ENCODE data around the gene BANP.
"Not testable (repeated sequence)": the region's sequence is repeated elsewhere in the genome, so short reads cannot be mapped to it uniquely, and the experiment has no call there.

Gene BANP

DNA sequence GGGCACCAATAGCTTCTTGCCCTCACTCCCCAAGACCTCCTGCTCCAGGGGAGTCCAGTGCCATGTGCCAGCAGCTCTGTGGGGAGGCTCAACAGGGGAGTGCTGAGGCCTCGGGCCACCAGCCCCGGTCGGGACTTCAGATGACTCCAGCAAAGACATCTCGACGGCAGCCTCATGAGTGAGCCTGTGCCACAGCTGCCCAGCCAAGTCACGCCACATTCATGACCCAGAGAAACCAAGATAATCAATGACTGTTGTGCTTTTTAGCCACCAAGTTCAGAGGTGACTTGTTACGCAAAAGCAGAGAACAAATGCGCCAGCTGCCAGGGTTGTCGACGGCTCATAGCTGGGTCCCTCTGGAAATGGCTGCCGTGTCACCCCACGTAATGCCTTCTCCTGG, 157.5 kb downstream of the BANP start:
- Histone ChIP-seq H3K36me3 (ENCODE audit: insufficient read depth, low read length) (no peaks in the 10 kb centered on the region), H3K4me1 (ENCODE audit: insufficient read depth, low read length) (no peaks in the 10 kb centered on the region), H3K9me3 (ENCODE audit: insufficient read depth, low read length, severe bottlenecking) (no peaks in the 10 kb centered on the region), H3K79me2 (ENCODE audit: insufficient read depth, low read length) (no peaks in the 10 kb centered on the region), H3K9ac (ENCODE audit: low read depth, low read length) (no peak overlapping the region), H3K27ac (ENCODE audit: low read length) (no peak overlapping the region), H4K20me1 (ENCODE audit: insufficient read depth, low read length) (no peaks in the 10 kb centered on the region), H3K27me3 (ENCODE audit: insufficient read depth, low read length, poor library complexity) (no peaks in the 10 kb centered on the region), H2AFZ (ENCODE audit: low read depth, low read length) (no peak overlapping the region), H3K4me3 (ENCODE audit: low read depth in 1 of 2, low read length in 2 of 2) (no peak overlapping the region), H3K4me2 (ENCODE audit: insufficient read depth, low read length) (no peak overlapping the region)
- TF ChIP-seq CTCF (IDR thresholded peaks at IDR 0.05; ENCODE audit: borderline replicate concordance, extremely low read depth, low read length, poor library complexity, severe bottlenecking) (no peak), EZH2 (IDR thresholded peaks at IDR 0.05; ENCODE audit: borderline replicate concordance, low read depth, low read length, severe bottlenecking) (no peak)
- no peak for ATAC-seq (ENCODE audit: insufficient read depth, low read depth)
- no peak for DNase-seq

DNA sequence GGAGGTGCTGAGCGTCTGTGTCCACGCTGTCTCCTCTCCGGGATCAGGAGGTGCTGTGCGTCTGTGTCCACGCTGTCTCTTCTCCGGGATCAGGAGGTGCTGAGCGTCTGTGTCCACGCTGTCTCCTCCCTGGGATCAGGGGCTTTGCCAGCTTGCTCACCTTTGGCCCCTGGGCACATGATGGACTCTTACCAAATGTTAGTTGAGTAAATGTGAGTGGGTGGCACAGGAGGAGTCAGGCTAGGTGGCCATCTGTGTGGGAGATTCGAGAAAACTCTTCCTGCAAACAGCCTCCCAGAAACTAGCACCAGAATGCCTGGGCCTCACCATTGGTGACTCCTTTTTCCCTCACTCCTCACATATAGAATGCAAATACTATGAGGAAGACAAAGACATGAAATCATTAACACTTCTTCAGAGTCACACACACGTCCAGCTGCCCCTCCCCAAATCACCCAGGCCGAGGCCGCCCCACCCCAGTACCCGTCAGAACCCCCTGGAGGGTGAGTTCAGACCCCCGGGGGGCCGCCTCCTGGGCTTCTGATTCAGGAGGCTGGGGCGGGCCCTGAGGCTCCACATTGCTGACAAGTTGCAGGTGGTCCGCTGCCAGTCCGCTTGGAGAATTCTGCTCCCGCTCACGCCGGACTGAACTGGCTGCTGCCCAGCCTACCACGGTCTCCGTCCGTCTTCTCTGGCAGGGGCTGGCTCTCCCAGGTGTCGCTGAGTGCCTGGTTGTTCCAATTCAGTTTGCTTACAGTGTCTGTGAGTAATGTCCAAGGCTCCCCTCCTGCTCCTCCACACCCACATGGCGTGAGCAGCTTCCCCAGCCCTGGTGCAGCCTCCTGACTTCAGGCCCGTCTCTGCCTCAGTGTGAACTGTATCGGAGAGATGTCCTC, 158.7 kb downstream of the BANP start:
- H3K9me3 ChIP-seq (ENCODE audit: insufficient read depth, low read length, severe bottlenecking); H3K4me2 ChIP-seq (ENCODE audit: insufficient read depth, low read length); H3K36me3 ChIP-seq (ENCODE audit: insufficient read depth, low read length); H4K20me1 ChIP-seq (ENCODE audit: insufficient read depth, low read length); H3K4me3 ChIP-seq (ENCODE audit: low read depth in 1 of 2, low read length in 2 of 2); H3K27me3 ChIP-seq (ENCODE audit: insufficient read depth, low read length, poor library complexity); H3K79me2 ChIP-seq (ENCODE audit: insufficient read depth, low read length); H2AFZ ChIP-seq (ENCODE audit: low read depth, low read length); H3K27ac ChIP-seq (ENCODE audit: low read length); DNase-seq; H3K9ac ChIP-seq (ENCODE audit: low read depth, low read length); H3K4me1 ChIP-seq (ENCODE audit: insufficient read depth, low read length): not testable (repeated sequence)
- 0 out of 3 replicates have a peak, but pooled peaks have one; percentile 27 for ATAC-seq (ENCODE audit: insufficient read depth, low read depth)

- not testable (repeated sequence) for H3K9me3 ChIP-seq (ENCODE audit: insufficient read depth, low read length, severe bottlenecking); H3K9ac ChIP-seq (ENCODE audit: low read depth, low read length); H3K4me2 ChIP-seq (ENCODE audit: insufficient read depth, low read length); H2AFZ ChIP-seq (ENCODE audit: low read depth, low read length); ATAC-seq (ENCODE audit: insufficient read depth, low read depth); H3K4me3 ChIP-seq (ENCODE audit: low read depth in 1 of 2, low read length in 2 of 2); DNase-seq; H4K20me1 ChIP-seq (ENCODE audit: insufficient read depth, low read length); H3K36me3 ChIP-seq (ENCODE audit: insufficient read depth, low read length); H3K79me2 ChIP-seq (ENCODE audit: insufficient read depth, low read length); H3K4me1 ChIP-seq (ENCODE audit: insufficient read depth, low read length); H3K27me3 ChIP-seq (ENCODE audit: insufficient read depth, low read length, poor library complexity); H3K27ac ChIP-seq (ENCODE audit: low read length)
Measured at GRCh38 chr16:88110875-88111494, 159.8 kb downstream of the BANP start.

GRCh38 chr16:88111976-88112375, 160.7 kb downstream of the BANP start:
- not testable (repeated sequence) for H3K27me3 ChIP-seq (ENCODE audit: insufficient read depth, low read length, poor library complexity); H3K36me3 ChIP-seq (ENCODE audit: insufficient read depth, low read length); H3K4me3 ChIP-seq (ENCODE audit: low read depth in 1 of 2, low read length in 2 of 2); H3K27ac ChIP-seq (ENCODE audit: low read length); H3K4me1 ChIP-seq (ENCODE audit: insufficient read depth, low read length); DNase-seq; H3K79me2 ChIP-seq (ENCODE audit: insufficient read depth, low read length); H3K4me2 ChIP-seq (ENCODE audit: insufficient read depth, low read length); ATAC-seq (ENCODE audit: insufficient read depth, low read depth); H4K20me1 ChIP-seq (ENCODE audit: insufficient read depth, low read length); H3K9me3 ChIP-seq (ENCODE audit: insufficient read depth, low read length, severe bottlenecking); H3K9ac ChIP-seq (ENCODE audit: low read depth, low read length); H2AFZ ChIP-seq (ENCODE audit: low read depth, low read length)

GRCh38 chr16:88113545-88114045, 162.4 kb downstream of the BANP start:
- H3K9me3 ChIP-seq (ENCODE audit: insufficient read depth, low read length, severe bottlenecking) = no peaks in the 10 kb centered on the region
- H3K27me3 ChIP-seq (ENCODE audit: insufficient read depth, low read length, poor library complexity) = no peaks in the 10 kb centered on the region
- H3K4me2 ChIP-seq (ENCODE audit: insufficient read depth, low read length) = no peak overlapping the region
- TF ChIP-seq CTCF (IDR thresholded peaks at IDR 0.05; ENCODE audit: borderline replicate concordance, extremely low read depth, low read length, poor library complexity, severe bottlenecking) (no peak), EZH2 (IDR thresholded peaks at IDR 0.05; ENCODE audit: borderline replicate concordance, low read depth, low read length, severe bottlenecking) (no peak)
- H3K27ac ChIP-seq (ENCODE audit: low read length) = no peak overlapping the region
- no peaks in the 10 kb centered on the region for H3K4me1 ChIP-seq (ENCODE audit: insufficient read depth, low read length)
- H3K36me3 ChIP-seq (ENCODE audit: insufficient read depth, low read length) = no peaks in the 10 kb centered on the region
- H3K79me2 ChIP-seq (ENCODE audit: insufficient read depth, low read length) = no peaks in the 10 kb centered on the region
- no peaks in the 10 kb centered on the region for H4K20me1 ChIP-seq (ENCODE audit: insufficient read depth, low read length)
- no peak overlapping the region for H3K9ac ChIP-seq (ENCODE audit: low read depth, low read length)
- ATAC-seq (ENCODE audit: insufficient read depth, low read depth) (no peak), DNase-seq (no peak)
- no peak overlapping the region for H2AFZ ChIP-seq (ENCODE audit: low read depth, low read length)
- H3K4me3 ChIP-seq (ENCODE audit: low read depth in 1 of 2, low read length in 2 of 2) = no peak overlapping the region

DNA sequence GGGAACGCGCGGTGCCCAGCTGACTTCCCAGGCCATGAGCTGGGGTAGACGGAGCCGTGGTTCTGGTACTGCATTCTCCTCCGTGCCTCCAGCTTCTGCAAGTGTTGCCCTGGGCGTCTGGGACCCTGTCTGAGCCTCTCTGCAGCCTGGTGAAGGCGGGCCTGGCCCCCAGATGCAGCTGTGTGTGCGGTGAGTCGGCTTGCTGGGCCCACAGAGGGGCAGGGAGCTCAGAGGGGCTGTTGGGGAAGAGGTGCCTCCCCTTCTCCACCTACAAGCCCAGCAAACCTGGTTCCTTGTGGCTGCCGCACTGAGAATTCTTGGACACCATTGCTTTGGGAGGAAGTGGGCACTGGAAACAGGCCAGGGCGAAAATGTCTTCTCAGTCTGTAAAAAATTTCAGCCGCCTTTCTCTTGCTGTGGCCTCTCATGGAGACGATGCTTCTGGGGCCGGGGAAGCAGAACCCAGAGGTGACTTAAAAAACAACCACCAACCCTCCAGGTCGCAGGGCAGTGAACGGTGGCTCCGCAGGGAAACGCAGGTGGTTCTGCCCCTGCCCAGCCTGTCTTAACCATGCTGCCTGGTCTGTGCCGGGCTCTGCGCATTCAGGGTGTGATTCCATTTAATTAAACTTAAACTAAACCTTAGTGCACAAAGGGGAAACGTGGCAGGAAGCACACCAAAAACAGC, 163.5 kb downstream of the BANP start:
- not testable (repeated sequence) for H2AFZ ChIP-seq (ENCODE audit: low read depth, low read length); H3K27me3 ChIP-seq (ENCODE audit: insufficient read depth, low read length, poor library complexity)

More for the DNA sequence above, 163.5 kb downstream of the BANP start:
- DNase-seq = peak; percentile 13
- not testable (repeated sequence) for H3K4me1 ChIP-seq (ENCODE audit: insufficient read depth, low read length); H3K4me3 ChIP-seq (ENCODE audit: low read depth in 1 of 2, low read length in 2 of 2); H3K79me2 ChIP-seq (ENCODE audit: insufficient read depth, low read length); H3K36me3 ChIP-seq (ENCODE audit: insufficient read depth, low read length); H3K4me2 ChIP-seq (ENCODE audit: insufficient read depth, low read length); H3K9me3 ChIP-seq (ENCODE audit: insufficient read depth, low read length, severe bottlenecking); H3K27ac ChIP-seq (ENCODE audit: low read length); H3K9ac ChIP-seq (ENCODE audit: low read depth, low read length); H4K20me1 ChIP-seq (ENCODE audit: insufficient read depth, low read length)
- peak; percentile 99 for ATAC-seq (ENCODE audit: insufficient read depth, low read depth)
